NOMO-1 (cell line): ENCODE measurements around the gene TPPP2.

Experiments used
- DNase-seq, 2 experiments: peaks; one replicate each; lab custom pipeline; 2025; ENCODE audit not compliant: unreplicated experiment in 2 of 2; lab: John Stamatoyannopoulos, UW

The TPPP2 gene

DNA sequence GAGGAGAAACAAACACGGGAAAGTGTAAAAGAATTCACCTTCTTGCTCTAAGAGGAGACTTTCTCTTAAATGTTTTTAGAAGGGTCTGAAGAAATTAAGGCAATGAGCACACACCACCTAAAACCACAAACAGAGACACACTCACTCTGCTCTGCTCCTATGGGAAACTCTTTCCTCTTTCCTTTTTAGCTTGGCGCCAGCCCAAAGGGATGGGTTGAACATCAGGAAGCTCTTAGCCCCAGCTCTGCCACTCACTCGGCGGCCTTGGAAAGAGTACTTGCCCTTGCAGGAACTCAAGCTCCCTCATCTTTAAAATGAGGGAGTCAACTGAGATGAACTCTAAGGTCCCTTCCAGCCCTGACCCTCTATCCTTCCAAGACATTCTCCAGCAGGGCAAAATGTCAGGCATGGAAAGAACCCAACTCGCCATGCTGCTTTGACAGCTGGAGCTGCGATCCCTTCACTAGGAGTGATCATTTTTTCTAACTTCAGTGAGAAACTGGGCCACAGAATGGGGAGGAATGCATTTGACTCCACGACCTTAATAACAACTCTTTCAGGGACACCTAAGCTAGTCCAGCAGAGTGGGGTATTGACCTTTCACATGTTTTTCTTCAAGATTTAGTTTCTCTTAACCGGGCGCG is 26.6 kb downstream of the TPPP2 start:
- DNase-seq: no peak

DNA sequence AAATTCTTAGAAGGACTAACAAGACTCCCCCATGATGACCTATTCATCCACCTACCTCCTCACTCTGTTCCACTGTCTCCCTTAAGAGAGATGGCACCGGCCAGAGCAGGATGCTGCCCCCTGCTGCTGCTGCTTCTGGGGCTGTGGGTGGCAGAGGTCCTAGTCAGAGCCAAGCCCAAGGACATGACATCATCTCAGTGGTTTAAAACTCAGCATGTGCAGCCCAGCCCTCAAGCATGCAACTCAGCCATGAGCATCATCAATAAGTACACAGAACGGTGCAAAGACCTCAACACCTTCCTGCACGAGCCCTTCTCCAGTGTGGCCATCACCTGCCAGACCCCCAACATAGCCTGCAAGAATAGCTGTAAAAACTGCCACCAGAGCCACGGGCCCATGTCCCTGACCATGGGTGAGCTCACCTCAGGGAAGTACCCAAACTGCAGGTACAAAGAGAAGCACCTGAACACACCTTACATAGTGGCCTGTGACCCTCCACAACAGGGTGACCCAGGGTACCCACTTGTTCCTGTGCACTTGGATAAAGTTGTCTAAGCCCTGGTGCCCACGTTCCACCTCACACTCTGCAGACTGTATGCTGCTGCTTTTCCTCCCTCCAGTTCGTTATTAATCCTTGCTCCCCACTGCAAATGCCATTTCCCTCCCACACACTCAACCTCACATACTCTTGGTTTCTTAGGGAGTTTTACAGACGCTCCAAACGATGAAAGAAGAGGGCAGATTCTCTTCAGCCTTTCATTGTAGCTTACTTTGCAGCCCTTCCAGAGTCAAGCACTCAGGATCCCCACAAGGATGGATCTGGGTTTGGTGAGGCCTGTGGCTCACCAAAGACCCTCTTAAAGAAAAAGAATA is 28.0 kb downstream of the TPPP2 start, which contains the start of gene RNASE8:
Gene RNASE8 (plus strand): TSS at position 20 of the 873 bp plus-strand sequence. CDS start 71 bp downstream, at position 91.
- no peak for DNase-seq

DNA sequence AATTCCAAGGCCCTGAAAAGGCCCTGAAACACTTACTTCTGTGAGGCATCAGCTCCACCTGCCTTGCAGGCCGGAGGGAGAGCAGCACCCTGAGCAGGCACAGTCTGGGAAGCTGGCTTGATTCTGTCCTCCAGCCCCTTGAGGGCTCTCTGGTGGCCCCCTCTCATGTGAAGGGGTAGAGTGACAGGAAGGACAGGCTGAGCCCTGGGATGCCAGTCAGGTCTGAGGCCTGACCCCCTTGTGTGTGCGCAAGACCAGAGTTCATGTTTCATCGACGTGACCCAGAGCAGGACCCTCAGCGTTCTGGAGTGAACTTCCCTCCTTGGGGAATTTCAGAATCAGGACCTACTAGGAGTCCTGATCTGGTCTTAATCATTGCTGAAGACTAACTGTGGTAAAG is 28.9 kb downstream of the TPPP2 start:
- DNase-seq: no peak

DNA sequence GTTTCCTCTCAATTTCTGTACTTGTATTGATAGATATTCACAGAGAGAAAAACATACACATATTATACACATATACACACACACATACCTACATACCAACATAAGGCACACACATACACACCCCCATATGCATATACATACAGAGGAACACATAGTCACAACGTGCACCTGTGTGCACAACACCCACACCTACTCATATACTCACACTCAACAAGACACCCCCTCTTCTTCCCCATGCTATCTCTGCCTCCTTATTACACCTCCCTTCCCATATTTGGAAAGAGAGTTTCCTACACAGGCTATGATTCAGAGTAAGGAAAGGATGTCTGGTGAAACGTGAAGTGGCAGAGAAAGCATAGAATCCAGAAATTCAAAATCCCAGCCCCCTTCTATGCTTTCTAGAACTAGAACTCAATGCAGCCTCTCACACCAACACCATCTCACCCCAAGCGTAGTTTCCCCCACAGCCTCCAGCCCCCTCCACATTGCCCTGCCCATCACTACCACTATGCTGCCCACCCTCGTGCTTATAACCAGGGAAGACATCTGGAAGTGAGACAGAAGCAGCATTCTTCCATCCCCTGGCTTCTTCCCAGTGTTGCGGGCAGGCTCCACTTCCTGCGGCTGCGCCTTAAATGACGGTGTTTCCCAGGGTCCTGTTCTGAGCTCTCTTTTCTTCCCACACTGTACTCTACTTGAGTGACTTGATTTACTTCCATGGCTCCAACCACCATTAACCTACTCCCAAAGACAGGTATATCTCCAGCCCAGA is 30.0 kb downstream of the TPPP2 start:
- no peak for DNase-seq

DNA sequence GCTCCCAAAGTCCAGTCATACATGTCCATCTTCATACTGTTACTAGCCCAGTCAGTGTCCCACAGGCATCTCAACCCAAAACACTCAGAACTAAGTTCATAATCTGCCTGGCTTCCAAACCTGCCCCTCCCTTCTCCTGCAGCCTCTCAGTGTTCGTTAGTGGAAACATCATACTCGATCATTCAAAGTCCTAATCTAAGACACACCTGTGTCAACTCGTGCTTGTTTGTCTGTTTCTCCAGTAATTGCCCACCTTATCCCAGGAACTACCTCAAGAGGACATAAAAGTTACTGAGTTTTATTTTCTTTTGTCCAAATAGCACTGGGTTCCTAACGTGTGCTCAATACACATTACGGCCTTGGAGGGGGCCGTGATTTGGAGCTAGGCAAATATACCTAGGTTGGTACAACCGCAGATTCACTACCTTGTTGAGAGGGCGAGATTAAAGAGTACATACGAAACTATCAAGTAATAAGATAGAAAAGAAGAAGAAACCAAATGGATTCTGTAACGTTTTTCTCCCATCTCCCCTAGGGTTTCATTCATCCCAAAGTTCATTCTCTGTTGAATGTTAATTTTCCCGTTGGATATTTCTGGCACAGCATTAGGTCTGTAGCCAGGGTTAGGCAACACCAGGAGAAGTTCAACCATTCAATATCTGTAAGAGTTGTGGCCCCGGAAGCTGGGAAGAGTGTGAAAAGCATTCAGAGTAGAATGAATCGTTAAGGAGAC is 30.8 kb downstream of the TPPP2 start:
- no peak for DNase-seq

DNA sequence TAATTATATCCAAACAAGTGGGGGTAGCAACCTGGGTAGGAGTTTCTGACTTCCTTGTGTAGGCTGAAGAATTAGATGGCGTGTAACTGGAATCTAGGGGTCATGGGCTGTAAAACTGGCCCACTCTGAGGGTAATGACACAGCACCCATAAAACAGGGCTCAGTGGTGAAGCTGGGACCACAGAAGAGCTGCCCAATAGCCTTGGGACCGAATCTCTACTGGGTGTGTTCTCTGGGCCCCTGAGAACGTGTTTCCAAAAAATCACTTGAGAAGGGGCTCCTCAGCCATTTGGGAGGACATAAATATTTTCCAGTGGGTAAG is 31.3 kb downstream of the TPPP2 start:
- DNase-seq: no peak

DNA sequence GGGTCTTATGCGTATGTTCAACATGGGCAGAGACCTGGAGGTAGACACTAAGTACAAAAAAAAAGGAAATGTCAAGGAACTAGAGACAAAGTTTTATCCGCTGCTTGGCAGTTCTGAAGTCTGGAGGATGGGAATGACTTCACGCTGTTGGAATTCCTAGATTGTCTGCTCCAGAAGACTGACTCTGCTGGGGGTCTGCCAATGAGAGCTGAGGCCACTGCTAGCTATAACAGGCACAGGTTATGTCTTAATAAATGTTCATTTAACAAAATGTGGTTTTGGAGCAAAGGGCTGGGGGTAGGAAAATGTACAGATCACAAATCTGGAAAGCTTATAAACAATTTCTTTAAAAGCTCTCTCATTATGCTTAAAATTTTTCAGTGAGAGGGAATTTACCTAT is 33.5 kb downstream of the TPPP2 start:
- no peak for DNase-seq

DNA sequence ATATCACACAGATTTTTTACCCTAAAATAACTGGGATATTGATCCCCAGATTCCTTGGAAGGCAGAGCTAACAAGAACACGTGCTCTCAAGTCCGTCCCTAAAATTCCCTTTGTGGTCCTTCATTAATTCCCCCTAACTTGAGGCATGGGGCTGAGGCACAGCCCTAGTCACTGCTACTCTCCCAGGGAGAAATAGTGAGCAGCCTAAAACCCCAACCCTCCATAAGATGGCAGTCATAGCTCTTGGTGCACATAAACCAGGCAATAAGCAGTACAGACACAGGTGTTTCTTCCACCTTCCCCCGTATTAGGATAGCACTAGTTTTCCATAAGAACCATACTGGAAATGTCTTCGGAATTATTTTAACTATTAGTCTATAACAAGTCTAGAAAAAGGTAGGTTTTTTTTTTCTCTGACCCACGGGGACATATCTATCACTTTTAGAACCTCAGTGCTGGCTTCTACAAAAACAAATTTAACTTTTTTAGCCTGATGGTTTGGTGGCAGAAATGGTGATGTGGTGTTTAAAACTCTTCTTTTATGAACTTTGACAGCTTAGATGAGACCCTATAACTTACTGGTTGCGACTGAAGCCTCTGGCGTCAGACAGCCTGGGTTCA is 37.0 kb downstream of the TPPP2 start:
- DNase-seq: no peak

DNA sequence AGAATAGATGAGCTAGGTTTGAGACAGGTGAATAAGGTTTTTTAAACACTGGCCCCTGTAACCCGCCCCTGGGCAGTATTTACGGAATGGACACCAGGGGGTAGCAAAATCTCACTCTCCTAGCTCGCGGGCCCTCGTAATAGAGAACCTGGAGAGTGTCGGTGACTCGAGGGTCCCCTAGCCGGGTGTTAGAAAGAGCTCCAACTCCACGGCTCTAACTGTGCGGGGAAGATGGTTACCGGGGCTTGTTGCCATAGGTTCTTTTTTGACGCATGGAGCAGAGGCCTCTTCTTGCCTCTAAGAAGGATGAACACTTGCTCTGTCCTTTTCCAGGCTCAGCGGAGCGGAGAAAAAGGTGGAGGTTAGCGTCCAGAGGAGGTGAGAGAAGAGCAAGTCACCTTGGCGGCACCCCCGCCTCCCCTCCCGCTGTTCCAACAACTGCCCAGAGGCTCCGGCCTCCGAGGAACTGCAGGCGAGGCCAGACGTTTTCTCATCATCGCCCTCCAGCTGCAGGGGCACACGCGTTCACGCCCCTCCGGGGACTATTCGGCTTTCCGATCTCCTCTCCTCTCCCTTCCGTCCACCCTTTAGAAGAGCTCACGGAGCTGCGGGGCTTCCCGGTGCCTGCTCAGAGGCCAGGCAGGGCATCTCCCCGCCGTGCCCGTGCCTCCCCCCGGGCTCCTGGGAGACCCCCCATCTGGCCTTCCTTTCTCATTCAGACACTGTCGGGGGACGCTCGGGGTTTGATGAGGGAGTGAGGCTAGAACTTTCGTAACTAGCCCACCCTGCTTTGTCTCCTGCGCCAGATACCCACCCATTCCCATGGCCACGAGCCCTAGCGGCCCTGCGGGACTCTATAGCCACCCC is 38.7 kb downstream of the TPPP2 start:
- peak; percentile 65 to 79 for DNase-seq

DNA sequence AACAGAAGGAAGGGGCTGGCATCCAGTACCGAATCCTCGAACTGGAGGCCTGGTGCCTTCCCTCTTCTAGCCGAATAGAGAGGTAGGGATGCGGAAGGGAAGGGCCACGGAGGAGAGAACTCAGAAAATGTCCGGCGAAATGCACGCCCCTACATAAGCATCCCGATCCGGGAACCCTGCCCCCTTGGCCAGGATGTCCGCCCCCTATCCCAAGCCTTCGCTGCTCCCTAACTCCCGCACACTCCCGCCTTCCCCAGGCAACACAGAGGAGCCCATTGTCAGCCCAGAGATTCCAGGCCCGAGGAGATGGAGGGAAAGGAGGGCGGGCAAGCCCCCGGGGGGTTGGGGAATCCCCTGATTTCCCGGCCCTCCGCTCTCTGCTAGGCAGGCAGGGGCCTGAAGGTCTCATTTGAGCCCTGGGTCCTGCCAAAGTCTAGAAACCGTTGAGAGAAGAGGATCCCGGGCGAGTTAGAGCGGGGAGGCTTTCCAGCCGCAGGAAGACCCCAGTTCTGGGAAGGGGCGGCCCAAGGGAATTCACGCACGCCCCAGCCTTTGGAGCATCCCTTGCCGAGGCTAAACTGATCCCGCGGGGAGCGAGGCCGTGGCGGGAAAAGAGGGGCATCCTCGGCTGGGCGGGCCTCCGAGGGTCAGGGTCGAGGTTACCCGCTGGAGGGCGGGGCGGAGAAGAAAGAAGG is 39.5 kb downstream of the TPPP2 start:
- no peak for DNase-seq

DNA sequence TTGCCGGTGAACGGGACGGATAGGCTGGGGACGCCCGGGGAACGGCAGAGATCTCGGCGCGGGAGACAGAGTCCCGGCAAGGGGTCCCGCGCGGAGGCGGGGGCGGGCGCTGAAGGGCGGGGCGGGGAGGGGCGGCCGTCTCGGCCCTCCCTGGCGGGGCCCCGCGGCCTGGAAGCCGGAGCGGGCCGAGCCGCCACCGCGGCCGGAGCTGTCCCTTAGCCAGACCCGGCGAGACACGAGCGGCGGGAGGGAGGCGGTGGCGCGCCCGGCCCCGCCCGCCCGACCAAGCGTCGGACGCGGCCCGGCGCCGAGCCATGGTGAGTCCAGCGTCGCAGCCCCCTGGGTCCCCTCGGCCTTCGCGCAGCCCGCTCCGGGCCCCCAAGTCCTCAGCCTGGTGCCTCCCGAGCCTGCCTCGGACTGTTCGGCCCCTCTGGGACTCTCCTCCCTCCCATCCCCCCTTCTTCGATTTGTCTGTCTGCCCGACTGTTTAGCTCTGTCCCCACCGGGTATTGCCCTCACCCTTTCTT is 40.1 kb downstream of the TPPP2 start, which contains the start of gene ARHGEF40:
Gene ARHGEF40 (plus strand): TSS at position 222 of the 527 bp plus-strand sequence. CDS start 93 bp downstream, at position 315.
- peak; percentile 13 to 26 for DNase-seq

DNA sequence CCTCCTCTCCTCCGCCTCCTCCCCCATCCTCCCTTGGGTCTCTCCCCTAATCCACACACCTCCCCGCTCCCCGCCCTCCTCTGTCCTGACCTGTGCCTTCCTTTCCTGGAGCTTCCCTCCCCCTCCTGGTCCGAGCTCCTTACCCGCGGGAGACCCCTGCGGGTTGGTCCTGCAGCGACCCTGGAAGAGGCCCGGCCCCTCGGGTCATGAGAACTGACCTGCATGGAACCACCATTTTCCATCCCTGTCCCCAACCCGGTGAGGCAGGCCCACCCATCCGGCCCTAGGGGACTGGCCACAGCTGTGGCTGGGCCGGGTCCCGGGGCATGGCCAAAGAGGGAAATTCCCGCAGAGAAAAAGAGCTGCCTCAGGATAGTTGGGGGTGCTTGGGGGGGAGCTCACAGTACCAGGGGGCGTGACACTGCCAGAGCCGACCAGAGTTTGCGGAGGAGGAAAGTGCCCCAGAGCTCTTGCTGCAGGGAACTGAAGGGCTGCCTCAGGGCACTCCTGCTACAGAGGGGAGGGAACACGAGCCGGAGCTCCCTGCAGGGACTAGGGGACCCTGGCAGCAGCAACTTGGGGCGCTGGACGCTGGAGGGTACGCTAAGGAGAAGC is 40.7 kb downstream of the TPPP2 start:
- peak in 1 of 2 experiments; percentile 61 for DNase-seq

DNA sequence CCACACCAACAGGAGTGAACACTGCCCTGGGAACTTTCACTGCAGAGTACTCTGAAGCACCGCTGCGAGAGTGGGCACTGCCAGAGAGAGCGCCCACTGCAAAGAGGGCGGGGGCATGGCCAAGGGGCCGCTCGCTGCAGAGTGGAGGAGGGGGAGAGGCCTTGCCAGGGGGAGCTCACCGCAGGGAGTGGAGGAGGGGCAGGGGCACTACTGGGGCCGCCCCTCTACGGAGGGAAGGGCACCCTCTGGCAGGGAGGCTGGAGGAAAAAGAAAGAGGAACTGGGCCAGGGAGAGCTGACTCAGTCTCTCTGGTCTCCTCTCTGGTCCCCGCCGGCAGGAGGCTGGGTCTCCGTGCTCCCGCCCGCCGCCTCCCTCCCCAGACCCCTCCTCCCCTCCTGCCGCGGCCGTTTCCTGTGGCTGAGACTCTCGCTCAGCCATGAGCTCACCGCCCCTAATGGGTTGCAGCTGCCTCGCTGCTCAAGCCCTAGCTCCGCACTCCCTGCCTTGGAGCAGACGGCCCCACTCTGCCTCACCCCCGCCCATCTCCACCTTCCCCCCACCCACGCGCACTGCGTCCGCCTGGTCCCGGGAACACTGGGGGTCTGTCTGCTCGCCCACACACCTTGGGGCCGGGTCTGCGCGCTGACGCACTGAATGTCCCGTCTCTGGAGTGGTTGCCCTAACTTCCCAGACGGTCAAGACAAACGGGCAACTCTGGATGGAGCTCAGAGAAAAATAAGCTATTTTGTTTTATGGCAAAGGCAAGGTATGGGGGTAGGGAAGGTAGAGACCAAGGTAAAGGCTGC is 41.4 kb downstream of the TPPP2 start:
- peak; percentile 90 to 94 for DNase-seq

DNA sequence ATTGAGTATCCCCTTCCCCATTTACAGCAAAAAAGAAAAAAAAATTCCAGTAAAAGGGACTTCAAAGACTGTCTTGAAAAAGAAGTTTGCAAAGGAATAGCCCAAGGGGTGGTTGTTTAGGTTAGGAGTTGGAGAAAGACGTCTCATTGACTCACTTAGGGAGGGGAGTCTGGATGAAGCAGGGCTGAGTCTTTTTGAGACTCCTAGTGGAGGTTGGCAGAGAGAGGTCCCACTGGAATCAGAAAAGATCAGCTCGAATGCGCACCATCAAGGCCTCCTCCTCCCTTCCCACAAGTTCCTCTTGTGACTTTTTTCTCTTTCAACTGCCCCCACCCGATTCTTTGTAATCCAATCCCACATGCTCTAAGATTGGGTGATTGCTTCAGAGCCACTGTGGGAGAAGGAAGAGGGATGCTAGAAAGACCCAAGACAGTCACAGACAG is 42.0 kb downstream of the TPPP2 start:
- peak; percentile 52 to 70 for DNase-seq

DNA sequence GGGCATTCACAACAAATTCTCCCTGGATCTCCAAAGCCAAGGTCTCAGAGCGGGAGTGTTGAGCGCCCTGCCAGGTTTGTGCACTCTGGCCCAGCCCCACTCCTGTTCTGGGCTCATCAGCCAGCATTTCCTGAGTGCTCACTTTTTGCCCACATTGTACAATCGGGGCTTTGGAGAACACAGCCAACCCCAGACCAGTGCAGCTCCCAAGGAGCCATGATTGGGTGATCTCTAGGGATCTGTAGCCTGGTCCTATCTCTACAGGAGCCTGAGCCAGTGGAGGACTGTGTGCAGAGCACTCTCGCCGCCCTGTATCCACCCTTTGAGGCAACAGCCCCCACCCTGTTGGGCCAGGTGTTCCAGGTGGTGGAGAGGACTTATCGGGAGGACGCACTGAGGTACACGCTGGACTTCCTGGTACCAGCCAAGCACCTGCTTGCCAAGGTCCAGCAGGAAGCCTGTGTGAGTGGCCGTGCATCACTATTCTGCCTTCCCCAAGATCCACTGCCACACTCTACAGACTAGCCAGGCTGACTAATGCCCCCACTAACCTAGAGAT is 42.8 kb downstream of the TPPP2 start:
- no peak for DNase-seq

DNA sequence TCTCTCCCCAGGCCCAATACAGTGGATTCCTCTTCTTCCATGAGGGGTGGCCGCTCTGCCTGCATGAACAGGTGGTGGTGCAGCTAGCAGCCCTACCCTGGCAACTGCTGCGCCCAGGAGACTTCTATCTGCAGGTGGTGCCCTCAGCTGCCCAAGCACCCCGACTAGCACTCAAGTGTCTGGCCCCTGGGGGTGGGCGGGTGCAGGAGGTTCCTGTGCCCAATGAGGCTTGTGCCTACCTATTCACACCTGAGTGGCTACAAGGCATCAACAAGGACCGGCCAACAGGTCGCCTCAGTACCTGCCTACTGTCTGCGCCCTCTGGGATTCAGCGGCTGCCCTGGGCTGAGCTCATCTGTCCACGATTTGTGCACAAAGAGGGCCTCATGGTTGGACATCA is 43.9 kb downstream of the TPPP2 start:
- DNase-seq: no peak
